ENCODE data around the gene ERCC4. TPM values are rescaled to one million over a fixed set of nuclear protein-coding genes. Genes with fewer than 3 reads are reported as not detected.
A peak's percentile ranks its signal among the peaks of the same experiment; 100 is the strongest.

The ERCC4 gene
- total and polyA plus RNA-seq, 2 experiments from 2014 or later = 5.4 to 21.6 TPM

GRCh38 chr16:13970708-13971422, 50.9 kb downstream of the ERCC4 start:
- H3K4me1 ChIP-seq (ENCODE audit: insufficient read depth) = no peaks in the 10 kb centered on the region
- no peaks in the 10 kb centered on the region for H3K9me3 Mint-ChIP-seq
- DNase-seq (ENCODE audit: low spot score) (no peak), ATAC-seq (no peak)
- no peaks in the 10 kb centered on the region for H3K27me3 ChIP-seq (ENCODE audit: insufficient read depth)
- no peaks in the 10 kb centered on the region for H3F3A ChIP-seq (replicated peaks; ENCODE audit: low read depth)
- no peaks in the 10 kb centered on the region for H3K9me2 ChIP-seq (ENCODE audit: insufficient read depth)
- no peaks in the 10 kb centered on the region for H3K36me3 ChIP-seq (ENCODE audit: insufficient read depth)
- H3K4me1 Mint-ChIP-seq = no peaks in the 10 kb centered on the region
- H3K36me3 Mint-ChIP-seq (ENCODE audit: low read depth) = no peaks in the 10 kb centered on the region
- no peak overlapping the region for H3K27ac ChIP-seq (ENCODE audit: low read depth)
- TF ChIP-seq EZH2phosphoT487 (IDR thresholded peaks at IDR 0.05; ENCODE audit: unreplicated experiment) = no peak
- no peak for TF ChIP-seq CREB1 (CRISPR knock-in tag; IDR thresholded peaks at IDR 0.05; ENCODE audit: low read depth)
- no peak for TF ChIP-seq STAT1 (IDR thresholded peaks at IDR 0.05; ENCODE audit: unreplicated experiment)
- no peak for TF ChIP-seq ETS1 (IDR thresholded peaks at IDR 0.05)
- TF ChIP-seq, protein P1, sequence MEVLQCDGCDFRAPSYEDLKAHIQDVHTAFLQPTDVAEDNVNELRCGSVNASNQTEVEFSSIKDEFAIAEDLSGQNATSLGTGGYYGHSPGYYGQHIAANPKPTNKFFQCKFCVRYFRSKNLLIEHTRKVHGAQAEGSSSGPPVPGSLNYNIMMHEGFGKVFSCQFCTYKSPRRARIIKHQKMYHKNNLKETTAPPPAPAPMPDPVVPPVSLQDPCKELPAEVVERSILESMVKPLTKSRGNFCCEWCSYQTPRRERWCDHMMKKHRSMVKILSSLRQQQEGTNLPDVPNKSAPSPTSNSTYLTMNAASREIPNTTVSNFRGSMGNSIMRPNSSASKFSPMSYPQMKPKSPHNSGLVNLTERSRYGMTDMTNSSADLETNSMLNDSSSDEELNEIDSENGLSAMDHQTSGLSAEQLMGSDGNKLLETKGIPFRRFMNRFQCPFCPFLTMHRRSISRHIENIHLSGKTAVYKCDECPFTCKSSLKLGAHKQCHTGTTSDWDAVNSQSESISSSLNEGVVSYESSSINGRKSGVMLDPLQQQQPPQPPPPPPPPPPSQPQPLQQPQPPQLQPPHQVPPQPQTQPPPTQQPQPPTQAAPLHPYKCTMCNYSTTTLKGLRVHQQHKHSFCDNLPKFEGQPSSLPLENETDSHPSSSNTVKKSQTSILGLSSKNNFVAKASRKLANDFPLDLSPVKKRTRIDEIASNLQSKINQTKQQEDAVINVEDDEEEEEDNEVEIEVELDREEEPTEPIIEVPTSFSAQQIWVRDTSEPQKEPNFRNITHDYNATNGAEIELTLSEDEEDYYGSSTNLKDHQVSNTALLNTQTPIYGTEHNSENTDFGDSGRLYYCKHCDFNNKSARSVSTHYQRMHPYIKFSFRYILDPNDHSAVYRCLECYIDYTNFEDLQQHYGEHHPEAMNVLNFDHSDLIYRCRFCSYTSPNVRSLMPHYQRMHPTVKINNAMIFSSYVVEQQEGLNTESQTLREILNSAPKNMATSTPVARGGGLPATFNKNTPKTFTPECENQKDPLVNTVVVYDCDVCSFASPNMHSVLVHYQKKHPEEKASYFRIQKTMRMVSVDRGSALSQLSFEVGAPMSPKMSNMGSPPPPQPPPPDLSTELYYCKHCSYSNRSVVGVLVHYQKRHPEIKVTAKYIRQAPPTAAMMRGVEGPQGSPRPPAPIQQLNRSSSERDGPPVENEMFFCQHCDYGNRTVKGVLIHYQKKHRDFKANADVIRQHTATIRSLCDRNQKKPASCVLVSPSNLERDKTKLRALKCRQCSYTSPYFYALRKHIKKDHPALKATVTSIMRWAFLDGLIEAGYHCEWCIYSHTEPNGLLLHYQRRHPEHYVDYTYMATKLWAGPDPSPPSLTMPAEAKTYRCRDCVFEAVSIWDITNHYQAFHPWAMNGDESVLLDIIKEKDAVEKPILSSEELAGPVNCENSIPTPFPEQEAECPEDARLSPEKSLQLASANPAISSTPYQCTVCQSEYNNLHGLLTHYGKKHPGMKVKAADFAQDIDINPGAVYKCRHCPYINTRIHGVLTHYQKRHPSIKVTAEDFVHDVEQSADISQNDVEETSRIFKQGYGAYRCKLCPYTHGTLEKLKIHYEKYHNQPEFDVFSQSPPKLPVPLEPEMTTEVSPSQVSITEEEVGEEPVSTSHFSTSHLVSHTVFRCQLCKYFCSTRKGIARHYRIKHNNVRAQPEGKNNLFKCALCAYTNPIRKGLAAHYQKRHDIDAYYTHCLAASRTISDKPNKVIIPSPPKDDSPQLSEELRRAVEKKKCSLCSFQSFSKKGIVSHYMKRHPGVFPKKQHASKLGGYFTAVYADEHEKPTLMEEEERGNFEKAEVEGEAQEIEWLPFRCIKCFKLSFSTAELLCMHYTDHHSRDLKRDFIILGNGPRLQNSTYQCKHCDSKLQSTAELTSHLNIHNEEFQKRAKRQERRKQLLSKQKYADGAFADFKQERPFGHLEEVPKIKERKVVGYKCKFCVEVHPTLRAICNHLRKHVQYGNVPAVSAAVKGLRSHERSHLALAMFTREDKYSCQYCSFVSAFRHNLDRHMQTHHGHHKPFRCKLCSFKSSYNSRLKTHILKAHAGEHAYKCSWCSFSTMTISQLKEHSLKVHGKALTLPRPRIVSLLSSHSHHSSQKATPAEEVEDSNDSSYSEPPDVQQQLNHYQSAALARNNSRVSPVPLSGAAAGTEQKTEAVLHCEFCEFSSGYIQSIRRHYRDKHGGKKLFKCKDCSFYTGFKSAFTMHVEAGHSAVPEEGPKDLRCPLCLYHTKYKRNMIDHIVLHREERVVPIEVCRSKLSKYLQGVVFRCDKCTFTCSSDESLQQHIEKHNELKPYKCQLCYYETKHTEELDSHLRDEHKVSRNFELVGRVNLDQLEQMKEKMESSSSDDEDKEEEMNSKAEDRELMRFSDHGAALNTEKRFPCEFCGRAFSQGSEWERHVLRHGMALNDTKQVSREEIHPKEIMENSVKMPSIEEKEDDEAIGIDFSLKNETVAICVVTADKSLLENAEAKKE (CRISPR knock-in tag; IDR thresholded peaks at IDR 0.05) = no peak
- no peak for TF ChIP-seq REST (IDR thresholded peaks at IDR 0.05; ENCODE audit: unreplicated experiment)
- no peak for TF ChIP-seq ZNF114 (CRISPR knock-in tag; IDR thresholded peaks at IDR 0.05)
- H4K20me1 ChIP-seq (replicated peaks; ENCODE audit: insufficient read depth) = no peaks in the 10 kb centered on the region
- no peak overlapping the region for H3K4me3 ChIP-seq
- H3K79me2 ChIP-seq (replicated peaks; ENCODE audit: insufficient read depth) = no peaks in the 10 kb centered on the region
- H3K4me2 ChIP-seq = no peak overlapping the region
- H3K27ac Mint-ChIP-seq = no peak overlapping the region
- peak overlapping the region; percentile 66 for H2AFZ ChIP-seq
- H3K4me3 Mint-ChIP-seq = no peak overlapping the region
- peaks cover 3% of the 10 kb centered on the region for H3K27me3 Mint-ChIP-seq (ENCODE audit: insufficient read depth, low read depth, poor library complexity)

All from GM23338 (cell line).